Panc1 (cell line): ENCODE results near the gene DYRK2. TPM values are rescaled to one million over a fixed set of nuclear protein-coding genes. Genes with fewer than 3 reads are reported as not detected.

Experiments used
- ATAC-seq: fragments of 200-7000 bp; cut with Tn5 transposase; 2 replicates; pipeline ENCODE4 v1.9.1; 2020; ENCODE audit warnings: mild to moderate bottlenecking, moderate library complexity
- BruUV-seq: library from RNA; stranded (reverse); fragments of 400-500 nt; replicated peaks from 2 replicates; lab custom pipeline; 2021; lab: Mats Ljungman, UMichigan
- CTCF ChIA-PET: fragments of 300-600 bp; sonication (Branson Sonifier 250); formaldehyde crosslinking; loops from one replicate; lab custom pipeline; 2022; ENCODE audit warnings: antibody characterized with exemption; lab: Charles Lee
- POLR2A ChIA-PET: fragments of 300-600 bp; sonication (Branson Sonifier 250); formaldehyde crosslinking; loops from one replicate; lab custom pipeline; 2022; ENCODE audit warnings: antibody characterized with exemption; lab: Charles Lee
- DNase-seq: peaks from one replicate; pipeline ENCODE4 v3.0.0-alpha.2; 2010; ENCODE audit warnings: low read depth, low spot score
- H3K27ac ChIP-seq: 2 replicates; pipeline ENCODE4 v1.5.1; 2011; ENCODE audit warnings: mild to moderate bottlenecking, low read length, inconsistent platforms
- H3K27me3 ChIP-seq: fragments of 200-500 bp; sonication (Bioruptor generic); 2 replicates; pipeline ENCODE4 v1.6.0; 2014; ENCODE audit warnings: low read length, inconsistent platforms; ENCODE audit not compliant: control insufficient read depth, insufficient read depth
- H3K36me3 ChIP-seq: fragments of 200-500 bp; sonication (Bioruptor generic); 2 replicates; pipeline ENCODE4 v1.5.1; 2014; ENCODE audit warnings: inconsistent platforms, mild to moderate bottlenecking, low read length, moderate library complexity; ENCODE audit not compliant: control insufficient read depth, insufficient read depth
- H3K4me1 ChIP-seq: 2 replicates; pipeline ENCODE4 v1.5.1; 2011; ENCODE audit warnings: inconsistent platforms, mild to moderate bottlenecking, low read length, moderate library complexity; ENCODE audit not compliant: control insufficient read depth, insufficient read depth
- H3K4me3 ChIP-seq, 2 experiments: 2 replicates each; pipeline ENCODE4 v1.5.1; 2011 to 2012; ENCODE audit warnings: low read depth in 2 of 2, low read length in 2 of 2, mild to moderate bottlenecking in 2 of 2, inconsistent platforms in 1 of 2, moderate library complexity in 1 of 2
- H3K9me3 ChIP-seq: fragments of 200-500 bp; sonication (Bioruptor generic); 2 replicates; pipeline ENCODE4 v1.5.1; 2014; ENCODE audit warnings: low read depth, mild to moderate bottlenecking, inconsistent platforms, low read length, moderate library complexity; ENCODE audit not compliant: control insufficient read depth, insufficient read depth
- CTCF ChIP-seq: fragments of 450-650 bp; IDR thresholded peaks from 2 replicates; pipeline ENCODE4 v1.5.1; 2017; ENCODE audit warnings: mild to moderate bottlenecking
- POLR2AphosphoS5 ChIP-seq: IDR thresholded peaks from 2 replicates; pipeline ENCODE4 v1.6.1; 2012; ENCODE audit warnings: mild to moderate bottlenecking, low read depth, low read length, moderate library complexity
- REST ChIP-seq, 2 experiments: IDR thresholded peaks; 2 replicates each; pipeline ENCODE4 v1.6.1; 2011 to 2012; ENCODE audit warnings: low read depth in 2 of 2, control low read depth in 1 of 2, low read length in 1 of 2, mild to moderate bottlenecking in 1 of 2, moderate library complexity in 1 of 2; ENCODE audit not compliant: insufficient read depth in 1 of 2
- SIN3A ChIP-seq: IDR thresholded peaks from 2 replicates; pipeline ENCODE4 v1.6.1; 2012; ENCODE audit warnings: low read depth, mild to moderate bottlenecking, low read length, moderate library complexity, borderline replicate concordance; ENCODE audit not compliant: insufficient read depth
- TCF7L2 ChIP-seq: IDR thresholded peaks from 2 replicates; pipeline ENCODE4 v1.6.1; 2011; ENCODE audit warnings: mild to moderate bottlenecking, low read depth, low read length, inconsistent platforms
- in situ Hi-C: cut with HindIII; loops from 2 replicates; pipeline ENCODE4 v1.10.0; 2016; ENCODE audit warnings: low sequenced_read_pairs, low pct_unique_long_range_greater_than_20kb
- intact Hi-C: fragments of 100-400 bp; cut with micrococcal nuclease; formaldehyde crosslinking; loops from one replicate; pipeline ENCODE4 v1.10.0; 2022; ENCODE audit not compliant: unreplicated experiment
- total RNA-seq: library from RNA; stranded (reverse); gene quantifications from one replicate; pipeline ENCODE4 v1.2.1, GENCODE V29; 2021; ENCODE audit not compliant: unreplicated experiment

DYRK2 gene
- total RNA-seq, 1 experiment from 2014 or later = 9.9 TPM

GRCh38 chr12:67658486-67658885 is 9.9 kb downstream of the DYRK2 start:
- POLR2A ChIA-PET = no interaction called here
- DNase-seq = no peak
- Histone ChIP-seq H3K4me1 (no peaks in the 10 kb centered on the region), H3K27me3 (no peaks in the 10 kb centered on the region), H3K27ac (no peak overlapping the region), H3K36me3 (peaks cover 3% of the 10 kb centered on the region), H3K9me3 (no peaks in the 10 kb centered on the region), H3K4me3 (no peak overlapping the region)
- CTCF ChIA-PET = no interaction called here
- intact Hi-C loops = no loop called here
- in situ Hi-C loops = no loop called here
- no TSS peak for BruUV-seq
- TF ChIP-seq SIN3A = no peak
- no peak for TF ChIP-seq TCF7L2
- TF ChIP-seq POLR2AphosphoS5 = no peak
- TF ChIP-seq CTCF = no peak
- no peak for TF ChIP-seq REST (IDR thresholded peaks at IDR 0.05; ENCODE audit: insufficient read depth in 1 of 2, low read depth in 2 of 2, low read length in 1 of 2)
- ATAC-seq = no peak

GRCh38 chr12:67659292-67659691 is 10.7 kb downstream of the DYRK2 start:
- Histone ChIP-seq H3K4me1 (no peaks in the 10 kb centered on the region), H3K36me3 (peaks cover 3% of the 10 kb centered on the region), H3K27me3 (no peaks in the 10 kb centered on the region), H3K9me3 (no peaks in the 10 kb centered on the region), H3K4me3 (no peak overlapping the region), H3K27ac (no peak overlapping the region)
- no peak for ATAC-seq
- no peak for TF ChIP-seq TCF7L2
- no peak for TF ChIP-seq POLR2AphosphoS5
- no peak for TF ChIP-seq SIN3A
- no peak for TF ChIP-seq REST (IDR thresholded peaks at IDR 0.05; ENCODE audit: insufficient read depth in 1 of 2, low read depth in 2 of 2, low read length in 1 of 2)
- TF ChIP-seq CTCF = no peak
- intact Hi-C loops = no loop called here
- ChIA-PET POLR2A (no interaction called here), CTCF (no interaction called here)
- in situ Hi-C loops = no loop called here
- no TSS peak for BruUV-seq
- DNase-seq = no peak
